HG02798 (cell line): ENCODE measurements around the gene ZDHHC14.

ENCODE experiments used
- ATAC-seq: cut with Tn5 transposase; IDR thresholded peaks from one replicate; pipeline ENCODE4 v1.9.1; 2021; ENCODE audit warnings: mild to moderate bottlenecking; ENCODE audit not compliant: unreplicated experiment, poor library complexity

Gene ZDHHC14

DNA sequence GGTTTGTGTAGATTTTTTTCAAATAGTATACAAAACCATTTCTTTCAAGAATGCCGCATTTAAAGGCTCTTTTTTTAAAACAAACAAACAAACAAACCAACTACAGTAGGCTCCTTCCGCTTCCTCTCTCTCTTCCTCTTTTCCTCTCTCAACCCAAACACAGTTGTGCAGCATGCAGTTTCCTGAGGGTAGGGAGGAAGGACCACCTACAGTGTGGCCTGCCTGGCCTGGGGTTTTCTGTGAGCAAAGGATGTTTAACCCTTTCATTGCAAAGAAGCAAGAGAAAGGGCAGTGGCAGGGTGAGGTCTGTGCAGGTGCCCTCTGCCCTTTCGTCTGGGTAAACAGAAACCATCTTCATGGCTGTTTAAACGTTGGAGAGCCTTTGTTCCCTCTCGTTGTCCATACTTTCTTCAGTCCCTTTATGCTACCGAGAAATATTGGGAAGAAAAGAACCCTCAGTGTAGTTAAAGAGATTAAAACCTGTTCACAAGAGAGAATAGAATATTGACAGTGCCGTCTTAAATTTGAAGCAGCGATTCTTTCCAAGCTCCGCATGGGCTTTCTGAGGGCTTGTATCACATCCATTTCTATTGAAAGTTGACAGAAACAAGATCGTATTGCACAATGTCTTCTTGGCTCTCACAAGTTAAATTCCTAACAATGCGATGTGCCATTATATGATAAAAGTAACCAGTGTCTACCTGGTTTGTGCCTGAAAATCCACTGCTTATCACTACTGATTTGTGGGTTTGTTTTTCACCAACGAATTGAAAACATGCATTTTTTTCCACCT lies 226.5 kb downstream of the ZDHHC14 start:
- ATAC-seq: peak; percentile 67

DNA sequence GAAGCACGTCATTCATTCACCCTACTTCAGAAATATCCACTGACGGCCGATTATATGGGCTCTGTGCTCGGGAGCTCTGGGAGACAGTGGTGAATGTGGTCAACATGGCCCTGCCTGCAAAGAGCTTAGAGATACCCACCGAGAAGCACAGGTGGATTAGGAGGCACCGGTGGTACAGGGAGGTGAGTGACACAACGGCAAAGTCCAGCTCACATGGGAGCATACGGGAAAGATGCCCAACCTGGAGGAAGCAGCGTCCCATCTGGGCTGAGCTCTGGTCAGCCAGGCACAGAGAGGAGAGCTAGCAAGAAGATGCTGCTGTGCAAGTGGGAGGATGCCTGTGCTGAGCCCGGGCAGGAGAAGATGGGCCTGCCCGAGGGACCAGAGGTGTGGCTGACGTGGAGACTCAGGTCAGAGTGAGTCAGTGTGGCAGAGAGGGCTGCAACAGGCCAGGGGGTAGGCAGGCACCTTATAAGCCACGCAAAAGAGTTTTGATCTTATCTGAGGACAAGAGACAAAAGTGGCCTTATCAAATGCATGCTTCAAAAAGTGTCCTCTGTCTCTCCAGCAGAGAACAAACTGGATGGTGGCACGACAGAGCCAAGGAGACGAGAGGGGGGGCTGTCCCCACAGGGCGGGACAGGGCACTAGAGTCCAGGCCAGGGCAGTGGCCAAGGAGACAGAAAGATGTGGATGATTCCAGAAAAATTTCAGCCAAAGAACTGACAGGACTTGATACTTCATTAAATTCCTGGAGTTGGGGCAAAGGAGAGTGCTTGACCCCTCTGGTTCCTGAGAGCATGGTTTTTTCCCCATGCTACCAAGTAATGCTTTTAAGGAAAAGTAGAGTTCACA lies 227.5 kb downstream of the ZDHHC14 start:
- ATAC-seq: no peak

DNA sequence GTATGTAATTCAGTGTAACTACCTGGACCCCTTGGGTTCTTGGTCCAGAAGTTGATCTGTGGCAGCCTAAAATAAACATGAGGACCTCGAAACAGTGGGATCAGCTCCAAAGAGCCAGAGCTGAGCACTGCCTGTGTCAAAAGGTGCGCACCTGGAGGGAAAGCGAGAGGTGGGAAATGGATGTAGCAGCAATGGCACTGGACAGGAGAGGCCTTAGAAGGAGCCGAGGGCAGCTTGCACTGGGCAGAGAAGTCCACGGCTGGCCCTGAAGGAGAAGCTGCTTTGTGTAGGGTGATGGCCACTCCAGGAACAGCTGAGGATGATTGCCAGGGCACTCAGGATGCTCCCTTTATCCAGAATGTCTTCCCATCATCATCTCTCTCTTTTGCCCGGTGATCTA lies 228.1 kb downstream of the ZDHHC14 start:
- no peak for ATAC-seq

DNA sequence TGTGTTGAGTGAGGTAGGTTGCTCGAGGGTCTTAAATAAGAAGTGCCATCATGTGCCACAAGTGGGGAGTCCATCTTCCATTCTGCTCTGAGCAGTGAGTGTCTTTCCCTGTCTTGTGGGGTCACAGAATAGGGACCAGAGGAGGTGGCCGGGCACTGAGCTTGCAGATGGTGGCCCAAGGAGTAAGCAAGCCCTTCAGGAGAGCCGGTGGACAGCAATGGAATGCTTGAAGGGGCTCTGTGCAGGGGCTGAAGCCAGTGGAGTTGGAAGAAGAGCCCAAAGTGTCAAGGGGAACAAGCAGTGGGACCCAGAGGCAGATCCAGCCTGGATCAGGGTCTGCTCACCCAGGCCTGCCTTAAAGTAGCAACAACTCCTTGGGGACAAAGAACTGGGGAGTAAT lies 228.6 kb downstream of the ZDHHC14 start:
- no peak for ATAC-seq

DNA sequence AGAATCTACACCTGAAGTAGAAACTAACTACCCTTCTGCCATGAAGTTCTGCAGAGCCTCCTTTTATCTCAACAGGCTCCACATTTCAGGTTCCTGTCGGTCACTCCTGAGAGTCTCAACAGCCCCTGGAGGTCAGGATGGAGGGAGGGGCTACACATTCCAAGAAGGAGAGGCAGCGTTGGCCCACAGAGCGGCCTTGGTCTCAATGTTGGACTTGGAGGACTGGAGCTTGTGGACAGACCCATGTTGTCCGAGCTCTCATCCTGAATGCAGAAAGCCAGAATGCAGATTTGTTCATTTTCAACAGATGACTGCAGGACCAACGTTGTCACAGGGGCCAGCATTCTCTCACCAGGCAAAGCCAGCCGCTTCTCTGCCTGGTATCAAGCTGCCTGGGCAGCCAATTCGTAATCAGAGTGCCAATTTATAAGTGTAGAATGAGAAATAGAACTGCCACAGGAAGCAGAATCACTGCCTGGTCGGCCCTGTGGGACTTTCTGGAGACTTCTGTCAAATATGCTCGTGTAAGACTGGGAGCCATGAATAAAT lies 229.5 kb downstream of the ZDHHC14 start:
- ATAC-seq: no peak

DNA sequence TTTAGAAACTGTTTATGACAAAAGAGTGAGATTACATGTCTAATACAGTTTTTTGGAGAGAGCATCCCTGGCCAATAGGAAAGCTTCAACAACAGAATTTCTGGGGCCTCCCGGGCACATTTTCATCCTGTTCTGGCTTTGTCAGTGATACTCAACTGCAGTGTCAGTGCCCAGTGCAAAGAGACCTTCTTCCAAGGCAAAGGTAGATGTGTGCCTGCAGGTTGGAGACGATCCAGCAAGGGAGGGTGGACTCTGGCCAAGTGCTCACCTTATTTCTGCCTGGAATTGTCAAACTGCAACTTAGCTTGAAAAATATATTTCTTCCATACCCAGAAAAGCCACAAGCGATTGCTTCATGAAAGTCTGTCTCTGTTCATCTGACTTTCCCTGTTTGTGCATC lies 230.4 kb downstream of the ZDHHC14 start:
- ATAC-seq: no peak

DNA sequence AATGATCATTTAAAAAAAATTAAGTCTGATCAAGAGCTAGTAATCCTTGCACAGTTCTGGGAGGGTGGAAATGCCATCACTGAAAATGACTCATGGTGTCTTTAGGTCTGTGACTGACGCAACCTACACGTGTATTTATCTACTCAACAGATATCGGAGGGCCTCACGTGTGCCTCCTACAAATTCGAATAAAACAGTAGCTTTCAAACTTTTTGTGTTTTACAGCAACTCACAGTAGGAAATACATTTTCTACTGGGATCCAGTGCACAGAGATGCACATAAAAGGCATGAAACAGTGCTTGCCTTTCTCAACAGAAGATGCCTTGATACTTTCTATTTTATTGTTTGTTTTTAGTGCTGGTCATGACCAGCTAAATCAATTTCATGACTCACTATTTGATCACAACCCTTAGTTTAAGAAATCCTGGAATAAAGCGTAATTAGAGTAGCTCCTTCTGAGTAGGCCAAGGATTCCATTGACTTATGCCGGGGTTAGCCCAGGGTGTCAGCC lies 232.1 kb downstream of the ZDHHC14 start:
- no peak for ATAC-seq

DNA sequence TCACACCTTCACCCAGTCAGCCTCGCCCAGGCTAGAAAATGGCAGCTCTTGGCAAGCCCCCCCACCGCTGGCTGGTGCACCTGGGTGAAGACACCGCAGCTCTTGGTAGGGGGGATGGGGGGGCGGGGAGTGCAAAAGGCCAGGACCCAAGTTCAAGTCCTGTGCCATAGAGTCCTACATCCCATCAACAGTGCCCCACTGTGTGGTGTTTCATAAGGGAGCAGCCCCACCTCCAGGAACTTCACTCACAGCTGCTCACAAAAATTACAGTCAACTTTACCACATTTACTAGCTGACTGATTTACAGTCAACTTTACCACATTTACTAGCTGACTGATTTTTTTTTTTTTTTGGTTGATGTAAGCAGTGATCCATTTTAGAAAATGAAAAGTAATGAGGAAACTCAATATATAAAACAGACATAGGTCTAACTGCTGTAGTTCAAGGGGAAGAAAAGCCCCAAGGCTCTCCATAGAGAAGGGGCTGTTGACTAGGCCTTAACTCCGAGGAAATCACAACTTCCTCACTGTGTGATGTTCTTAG lies 233.1 kb downstream of the ZDHHC14 start:
- peak; percentile 48 for ATAC-seq

DNA sequence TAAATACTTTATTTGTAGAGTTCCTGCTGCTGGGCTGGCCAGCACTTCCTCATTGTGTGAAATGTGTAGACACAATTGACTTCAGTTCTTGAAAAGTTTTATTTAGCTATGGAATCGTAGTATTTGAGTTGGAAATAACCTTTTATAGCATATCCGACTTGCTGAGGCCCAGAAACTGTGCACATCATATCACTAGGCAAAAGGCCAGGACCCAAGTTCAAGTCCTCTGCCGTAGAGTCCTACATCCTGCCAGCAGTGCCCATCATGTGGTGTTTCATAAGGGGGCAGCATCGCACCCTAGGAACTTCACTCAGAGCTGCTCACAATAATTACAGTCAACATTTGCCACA lies 234.4 kb downstream of the ZDHHC14 start:
- no peak for ATAC-seq

DNA sequence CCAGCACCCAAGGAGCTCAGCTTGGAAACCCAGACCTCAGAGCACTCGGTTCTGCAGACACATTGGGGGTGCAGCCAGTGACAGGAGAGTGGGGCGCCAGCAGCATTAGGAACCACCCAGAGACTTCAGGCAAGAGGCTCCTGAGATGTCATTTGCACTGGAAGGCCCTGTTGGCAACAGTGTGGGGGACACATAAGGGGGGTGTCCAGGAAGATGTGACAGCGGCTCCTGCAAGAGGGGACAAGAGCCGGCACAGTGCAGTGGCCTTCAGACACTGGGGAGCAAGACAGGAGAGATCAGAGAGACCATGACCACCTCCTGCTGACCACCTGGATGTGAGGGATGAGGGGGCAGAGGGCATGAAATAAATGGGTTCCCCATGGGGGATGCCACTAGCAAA lies 235.0 kb downstream of the ZDHHC14 start:
- no peak for ATAC-seq

DNA sequence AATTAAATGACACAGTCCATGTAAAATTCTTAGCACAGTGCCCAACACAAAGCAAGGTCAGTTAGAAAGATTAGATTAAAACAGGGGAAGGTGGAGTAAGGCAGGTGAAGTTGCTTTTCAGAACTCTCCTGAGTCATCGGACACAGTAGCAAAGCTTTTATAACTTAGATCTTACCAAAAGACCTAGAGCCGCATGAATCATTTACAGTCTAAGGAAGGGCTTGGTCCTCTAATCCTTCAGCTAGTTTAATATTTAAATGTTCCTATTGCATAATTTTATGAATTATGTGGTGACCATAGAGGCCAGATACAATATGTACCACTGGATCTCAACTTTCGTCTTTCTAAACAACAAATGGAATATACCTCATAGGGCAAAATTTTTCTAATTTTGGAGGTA lies 240.0 kb downstream of the ZDHHC14 start:
- ATAC-seq: no peak

DNA sequence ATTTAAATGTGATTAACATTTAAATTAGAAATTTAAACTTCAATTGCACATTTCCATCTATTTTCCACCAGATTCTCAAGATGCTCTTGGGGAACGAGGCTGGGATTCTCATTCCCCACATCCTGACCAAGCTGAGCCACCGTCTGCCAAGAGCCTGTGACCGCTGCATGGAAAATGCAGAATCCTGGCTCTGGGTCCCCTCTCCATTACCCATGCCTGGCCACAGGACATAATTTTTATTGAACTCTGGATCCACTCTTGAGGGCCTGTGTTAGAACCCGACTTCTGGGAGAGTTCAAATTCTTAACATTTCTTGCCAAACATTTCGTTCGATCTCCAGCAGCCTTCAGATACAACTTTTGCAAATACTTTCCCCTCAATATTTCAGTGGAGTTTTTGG lies 240.4 kb downstream of the ZDHHC14 start:
- ATAC-seq: no peak

DNA sequence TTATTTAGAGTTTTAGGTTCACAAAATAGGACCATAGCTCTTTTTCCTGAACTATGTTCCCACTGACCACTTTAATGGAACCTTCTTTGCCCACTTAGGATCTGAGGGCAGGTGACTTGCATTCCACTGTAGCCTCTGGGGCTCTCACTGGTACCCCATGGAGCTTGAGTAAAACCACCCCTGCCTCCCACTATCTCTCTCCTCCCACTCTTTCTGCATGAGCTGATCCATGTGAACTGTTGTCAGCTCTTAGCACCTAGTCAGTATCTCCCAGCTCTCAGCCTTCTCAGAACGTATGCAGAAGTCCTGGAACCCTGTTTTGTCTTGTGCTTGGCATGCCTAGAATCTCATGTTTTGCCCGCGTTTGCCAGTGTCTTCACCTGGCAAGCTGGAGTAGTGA lies 241.4 kb downstream of the ZDHHC14 start:
- no peak for ATAC-seq

DNA sequence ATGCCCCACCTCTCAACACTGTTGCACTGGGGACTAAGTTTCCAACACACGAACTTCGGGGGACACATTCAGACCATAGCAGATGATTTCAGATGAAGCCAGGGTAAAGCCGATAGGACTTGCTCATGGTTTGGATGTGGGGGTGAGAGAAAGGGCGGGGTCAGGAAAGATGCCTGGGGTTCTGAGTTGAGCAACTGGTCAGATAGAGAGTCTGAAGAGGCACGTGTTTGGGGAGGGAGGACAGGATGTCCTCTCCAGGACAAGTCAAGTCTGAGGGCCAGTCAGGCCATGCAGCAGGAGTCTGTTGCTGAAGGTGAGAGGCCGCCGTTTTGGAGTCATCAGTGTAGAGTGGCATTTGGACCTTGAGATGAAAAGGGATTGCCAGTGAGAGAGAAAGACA lies 244.1 kb downstream of the ZDHHC14 start:
- ATAC-seq: no peak

DNA sequence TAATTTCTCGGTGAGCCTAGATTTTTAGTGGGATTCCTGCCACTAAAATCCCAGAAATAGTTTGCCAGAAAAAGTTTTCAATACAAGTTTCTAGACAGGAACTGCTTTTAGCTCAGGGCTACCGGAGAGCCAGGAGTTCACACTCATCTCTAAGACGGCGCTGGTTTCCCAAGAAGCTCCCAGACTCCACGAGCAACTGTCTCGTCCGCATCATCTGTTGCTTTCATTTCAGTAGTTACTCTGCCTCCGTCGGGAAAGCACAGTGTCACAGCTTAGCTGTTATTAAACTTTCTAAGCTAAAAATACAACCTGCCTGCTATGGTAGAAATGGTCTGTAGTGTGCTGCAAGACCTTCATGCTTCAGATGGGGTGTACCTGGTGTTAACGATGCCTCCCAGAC lies 244.8 kb downstream of the ZDHHC14 start:
- ATAC-seq: no peak

DNA sequence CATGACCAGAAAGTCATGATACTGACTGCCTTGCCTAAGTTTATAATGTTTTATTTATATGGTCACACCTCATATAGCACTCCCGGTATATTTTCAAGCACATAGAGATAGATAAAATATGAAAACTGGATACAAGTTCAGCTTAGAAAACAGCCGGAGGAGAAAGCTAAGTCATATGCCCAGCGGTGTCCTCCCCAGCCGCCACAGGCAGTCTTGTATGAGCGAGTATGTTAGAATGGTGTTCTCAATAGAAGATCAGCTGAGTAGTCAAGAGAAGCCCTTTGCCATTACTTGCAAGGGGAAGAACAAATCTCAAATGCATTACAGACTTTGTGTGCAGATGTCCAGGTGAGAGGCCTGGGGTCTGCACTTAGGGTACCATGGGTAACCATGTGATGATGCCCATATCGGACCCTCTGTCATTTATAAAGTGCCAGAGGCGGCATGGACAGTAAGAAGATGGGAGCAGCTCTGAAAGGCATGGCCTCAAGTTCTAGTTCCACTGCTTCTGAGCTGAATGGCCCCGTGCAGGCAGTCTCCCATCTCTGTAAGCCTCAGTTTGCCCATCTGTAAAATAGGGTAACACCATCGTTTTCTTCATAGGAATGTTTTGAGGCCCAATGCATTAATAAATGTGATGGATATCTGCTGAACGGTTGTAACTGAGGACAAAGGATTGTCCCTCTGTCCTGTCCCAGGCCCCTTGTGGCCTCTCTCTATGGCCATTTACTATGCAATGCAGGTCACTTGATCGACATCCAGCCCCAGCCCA lies 246.4 kb downstream of the ZDHHC14 start:
- no peak for ATAC-seq

DNA sequence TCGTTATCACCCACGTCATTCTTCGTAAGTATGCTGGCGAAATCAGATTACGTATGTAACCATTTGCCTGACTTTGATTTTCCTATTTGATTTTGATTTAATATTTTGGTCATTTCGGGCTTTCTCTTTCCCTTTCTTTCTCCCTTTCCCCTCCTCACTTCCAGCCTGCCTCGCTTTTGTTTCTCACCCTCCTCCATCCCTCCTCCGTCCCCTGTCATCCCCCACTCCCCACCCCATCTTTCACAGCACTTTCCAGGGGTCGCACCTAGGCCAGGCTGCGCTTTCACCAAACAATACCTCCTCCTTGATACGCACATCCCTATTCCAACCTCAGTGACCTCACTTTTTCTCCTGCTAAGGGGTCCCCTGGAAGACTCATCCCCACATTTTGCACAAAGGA lies 247.5 kb downstream of the ZDHHC14 start:
- no peak for ATAC-seq

DNA sequence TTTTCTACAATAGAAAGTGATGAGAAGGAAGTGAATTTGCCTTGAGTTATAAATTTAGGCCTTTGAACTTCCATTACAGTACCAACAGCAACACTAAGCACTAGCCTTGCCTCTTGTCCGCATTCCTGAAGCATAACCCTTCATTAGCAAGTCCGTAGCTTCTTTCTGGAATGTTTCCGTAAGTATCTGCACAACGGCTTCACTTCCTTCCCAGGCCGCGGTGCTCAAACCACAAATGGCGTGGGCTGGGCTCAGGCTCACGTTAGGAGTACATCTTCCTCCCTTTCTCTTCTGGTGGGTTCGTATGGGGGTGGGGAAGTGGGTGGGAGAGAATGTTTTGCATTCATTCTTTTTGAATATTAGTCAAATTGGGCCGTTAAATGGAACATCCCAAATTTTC lies 248.2 kb downstream of the ZDHHC14 start:
- no peak for ATAC-seq

DNA sequence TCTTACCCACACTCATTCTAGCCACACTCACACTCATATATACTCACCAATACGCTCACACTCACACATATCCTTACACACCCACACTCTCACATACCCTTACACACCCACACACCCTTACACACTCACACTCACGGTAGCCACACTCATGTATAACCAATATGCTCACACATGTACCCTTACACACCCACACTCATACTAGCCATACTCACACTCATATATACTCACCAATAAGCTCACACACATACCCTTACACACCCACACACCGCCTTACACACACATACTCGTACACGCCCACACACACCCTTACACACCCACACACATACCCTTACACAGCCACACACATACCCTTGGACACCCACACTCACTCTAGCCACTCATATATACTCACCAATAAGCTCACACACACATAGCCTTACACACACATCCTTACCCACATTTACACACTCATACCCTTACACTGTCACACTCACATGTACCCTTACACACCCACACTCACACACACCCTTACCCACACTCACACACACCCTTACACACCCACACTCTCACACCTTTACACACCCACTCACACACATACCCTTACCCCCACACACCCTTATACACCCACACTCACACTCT lies 249.6 kb downstream of the ZDHHC14 start:
- ATAC-seq: no peak

DNA sequence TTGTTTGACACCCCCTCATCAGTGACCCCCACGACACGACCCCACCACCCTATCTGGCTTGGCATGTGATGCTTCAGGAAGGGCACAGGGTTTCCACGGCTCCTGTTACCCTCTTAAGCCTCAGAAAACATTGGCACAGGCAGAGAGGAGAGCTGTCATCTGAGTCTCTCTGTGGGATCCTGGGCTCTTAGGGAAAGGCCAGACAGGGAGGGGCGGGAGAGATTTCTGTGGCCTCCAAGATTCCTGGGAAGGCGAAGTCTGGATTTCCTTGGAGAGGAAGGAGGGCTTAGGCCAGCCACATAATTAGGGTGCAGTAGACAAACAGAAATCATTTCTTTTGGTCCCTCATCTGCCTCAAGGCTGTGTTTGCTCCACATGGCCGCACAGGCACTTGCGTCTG lies 250.4 kb downstream of the ZDHHC14 start:
- ATAC-seq: no peak
